Measurements from ENCODE around the gene TSPAN9.

- no peak for TF ChIP-seq CTCF (IDR thresholded peaks at IDR 0.05)
- no peak for TF ChIP-seq POLR2A (IDR thresholded peaks at IDR 0.05)
Measured at GRCh38 chr12:3040026-3040656, 37.0 kb upstream of the TSPAN9 start.

Data from body of pancreas (tissue), 4 donors.